GM19397 (cell line): ENCODE measurements around the gene CC2D2A.

ENCODE experiments used
- ATAC-seq: cut with Tn5 transposase; IDR thresholded peaks from one replicate; pipeline ENCODE4 v1.9.1; 2021; ENCODE audit warnings: mild to moderate bottlenecking, moderate library complexity; ENCODE audit not compliant: unreplicated experiment

Gene CC2D2A

GRCh38 chr4:15459706-15460105, 10.0 kb upstream of the CC2D2A start:
- no peak for ATAC-seq

DNA sequence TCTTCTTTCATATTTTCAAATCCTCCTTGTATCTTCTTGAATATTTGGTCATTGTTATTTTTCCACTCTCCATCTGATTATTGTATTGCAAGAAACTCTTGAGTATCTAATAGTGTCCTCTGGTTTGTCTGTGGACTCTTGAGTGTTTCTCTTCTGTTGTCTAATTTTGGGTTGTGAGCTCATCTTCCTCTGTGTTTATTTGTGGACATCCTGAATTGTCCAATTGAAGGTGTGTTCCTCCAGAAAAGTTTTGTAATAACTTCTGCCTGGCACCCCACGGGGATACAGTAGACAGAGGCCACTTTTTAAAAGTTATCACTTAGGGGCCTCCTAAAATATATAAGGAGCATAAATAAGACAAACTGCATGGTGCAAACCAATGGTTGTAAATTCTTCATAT, 3.1 kb upstream of the CC2D2A start:
- ATAC-seq: no peak

DNA sequence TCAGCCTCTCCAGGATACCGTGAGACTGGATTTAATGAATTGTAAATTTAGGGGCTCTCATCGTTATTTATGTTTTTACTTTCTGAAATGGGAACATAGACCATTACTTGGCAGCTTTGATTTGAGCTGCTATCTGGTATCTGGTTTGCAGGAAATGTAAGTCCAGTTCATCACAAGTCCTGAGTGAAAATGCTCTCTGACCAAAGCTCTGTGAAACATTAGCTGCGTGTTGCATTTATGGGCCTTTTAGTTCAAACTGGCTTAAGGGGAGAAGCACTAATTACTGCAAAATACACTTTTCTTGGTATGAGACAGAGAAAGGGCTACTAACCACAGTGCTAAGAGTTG, 420 bp downstream of the CC2D2A start:
- no peak for ATAC-seq

GRCh38 chr4:15476396-15476795, 6.7 kb downstream of the CC2D2A start:
- ATAC-seq: no peak

DNA sequence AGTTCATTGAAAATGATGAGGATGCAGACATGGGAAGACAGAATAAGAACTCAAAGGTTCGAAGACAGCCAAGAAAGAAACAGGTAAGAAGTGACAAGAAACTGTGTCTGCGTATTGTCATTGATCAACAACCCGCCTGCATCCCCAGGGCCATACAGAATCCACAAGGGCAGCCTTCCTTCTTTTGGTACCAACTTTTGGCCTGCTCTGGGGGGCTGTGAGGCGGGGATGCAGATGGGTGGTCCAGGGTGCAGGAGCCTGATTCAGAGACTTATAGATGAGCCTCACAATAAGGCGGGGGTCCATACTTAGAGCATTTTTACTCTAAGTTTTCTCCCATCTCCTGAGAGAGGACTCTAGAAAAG, 9.0 kb downstream of the CC2D2A start:
- no peak for ATAC-seq

DNA sequence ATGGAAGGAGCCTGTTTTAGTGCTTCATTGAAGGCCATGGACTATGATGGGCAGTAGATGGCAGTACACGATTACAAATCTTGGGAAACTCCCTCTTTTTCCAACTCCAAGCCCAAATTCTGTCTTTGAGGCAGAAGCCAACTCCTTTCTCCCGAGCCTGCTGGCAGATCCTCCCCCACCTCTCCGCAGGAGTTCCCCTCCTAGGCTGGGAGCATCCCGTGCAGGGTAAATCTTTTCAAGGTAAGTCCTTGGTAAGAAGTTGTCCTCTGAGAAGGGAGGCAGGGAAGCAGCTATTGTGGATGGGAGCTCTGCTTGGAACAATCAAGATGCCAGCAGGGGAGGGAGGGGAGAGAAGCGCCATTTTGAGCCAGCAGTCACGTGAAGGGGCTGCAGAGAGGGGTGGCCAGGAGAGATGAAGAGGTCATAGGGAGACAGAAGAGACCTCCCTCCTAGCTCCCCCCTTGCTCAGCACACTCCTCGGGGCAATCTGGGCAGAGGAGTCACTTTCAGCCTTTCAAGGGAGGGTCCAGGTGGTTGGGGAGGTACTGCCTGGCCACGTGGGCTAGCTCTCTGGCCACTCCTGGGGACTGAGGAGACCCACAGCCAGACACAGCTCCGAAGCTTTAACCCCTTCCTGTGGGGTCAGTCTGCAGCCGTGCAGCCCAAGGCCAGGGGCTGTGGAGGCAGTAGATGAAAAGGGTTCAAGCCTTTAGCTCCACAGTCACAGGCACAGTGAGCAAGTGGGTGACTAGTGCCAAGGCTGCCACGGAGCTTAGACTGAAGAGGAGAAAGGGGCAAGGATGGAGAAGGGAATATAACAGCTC, 9.6 kb downstream of the CC2D2A start:
- ATAC-seq: no peak

- no peak for ATAC-seq
Measured at GRCh38 chr4:15479913-15480185, 10.2 kb downstream of the CC2D2A start.

DNA sequence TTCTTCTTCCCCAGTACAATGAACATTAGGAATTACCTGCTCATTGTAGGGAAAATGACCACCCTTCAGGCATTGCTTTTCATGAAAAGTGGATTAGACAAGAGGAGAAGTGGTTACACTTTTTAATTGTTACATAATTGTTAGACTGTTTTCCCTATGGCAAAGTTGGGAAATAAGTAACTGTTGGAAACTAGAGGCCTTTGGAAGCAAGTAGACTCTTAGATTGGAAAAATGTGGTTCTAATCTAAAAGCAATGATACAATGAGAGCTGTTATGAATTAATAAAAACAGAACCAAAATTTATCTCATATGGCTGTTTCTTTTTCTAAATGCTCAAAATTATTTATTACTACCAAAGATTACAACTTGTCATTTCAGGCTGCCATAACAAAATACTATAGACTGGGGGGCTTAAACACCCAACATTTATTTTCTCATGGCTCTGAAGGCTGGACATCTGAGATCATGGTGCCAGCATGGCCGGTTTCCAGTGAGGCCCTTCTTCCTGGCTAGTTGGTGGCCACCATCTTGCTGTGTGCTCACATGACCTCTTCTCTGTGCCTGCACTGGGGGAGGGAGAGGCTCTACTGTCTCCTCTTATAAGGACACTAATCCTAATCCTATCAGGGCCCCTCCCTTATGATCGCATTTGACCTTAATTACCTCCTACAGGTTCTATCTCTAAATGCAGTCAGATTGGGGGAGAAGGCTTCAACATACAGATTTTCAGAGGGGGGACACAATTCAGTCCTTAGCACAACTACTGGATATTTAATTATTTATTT, 12.5 kb downstream of the CC2D2A start:
- no peak for ATAC-seq

- no peak for ATAC-seq
Measured at GRCh38 chr4:15482842-15483241, 13.2 kb downstream of the CC2D2A start.

DNA sequence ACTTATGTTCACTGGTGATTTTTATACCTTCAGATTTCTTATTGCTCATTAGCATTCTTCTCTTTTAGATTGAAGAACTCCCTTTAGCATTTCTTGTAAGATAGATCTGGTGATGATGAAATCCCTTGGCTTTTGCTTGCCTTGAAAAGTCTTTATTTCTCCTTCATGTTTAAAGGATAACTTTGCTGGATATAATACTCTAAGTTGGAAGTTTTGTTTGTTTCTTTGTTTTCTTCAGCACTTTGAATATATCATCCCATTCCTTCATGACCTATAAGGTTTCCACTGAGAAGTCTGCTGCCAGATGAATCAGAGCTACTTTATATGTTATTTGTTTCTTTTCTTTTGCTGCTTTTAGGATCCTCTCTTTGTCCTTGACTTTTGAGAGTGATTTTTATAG, 18.5 kb downstream of the CC2D2A start:
- no peak for ATAC-seq

DNA sequence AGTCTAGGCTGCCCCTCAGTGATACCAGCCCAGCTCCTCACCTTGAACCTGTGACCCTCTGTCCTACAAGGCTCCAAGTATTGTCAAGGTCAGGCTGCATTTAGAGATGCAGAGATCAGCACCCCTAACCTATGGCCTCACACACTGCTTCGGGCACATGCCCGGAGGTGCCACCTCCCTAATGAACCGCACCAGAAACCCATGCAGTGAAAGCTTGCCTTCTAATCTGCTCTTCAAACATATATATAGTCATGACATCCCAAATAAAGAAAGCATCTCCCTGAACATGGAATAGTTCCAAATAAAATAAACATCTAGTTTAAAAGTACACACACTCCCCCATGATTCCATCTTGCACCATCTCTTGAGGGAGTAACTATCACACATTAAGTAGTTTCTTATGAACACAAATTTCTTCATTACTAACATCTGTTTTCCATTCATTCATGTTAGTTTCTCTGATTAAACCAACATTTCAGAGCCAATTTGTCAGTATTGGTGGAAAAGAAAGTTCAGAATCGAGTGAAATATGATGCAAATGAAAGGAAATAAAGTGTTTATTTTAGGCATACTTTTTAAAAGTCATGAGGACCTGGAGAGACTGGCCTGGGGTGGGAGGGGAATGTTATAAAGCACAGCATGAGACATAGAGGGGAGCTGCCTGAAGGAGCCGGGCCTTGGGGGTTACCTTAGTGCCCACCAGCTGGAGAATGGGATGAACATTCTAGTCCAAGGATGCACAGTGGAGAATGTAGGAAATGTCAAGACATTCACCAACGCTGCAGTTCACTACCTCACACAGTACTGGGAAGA, 19.2 kb downstream of the CC2D2A start:
- no peak for ATAC-seq

DNA sequence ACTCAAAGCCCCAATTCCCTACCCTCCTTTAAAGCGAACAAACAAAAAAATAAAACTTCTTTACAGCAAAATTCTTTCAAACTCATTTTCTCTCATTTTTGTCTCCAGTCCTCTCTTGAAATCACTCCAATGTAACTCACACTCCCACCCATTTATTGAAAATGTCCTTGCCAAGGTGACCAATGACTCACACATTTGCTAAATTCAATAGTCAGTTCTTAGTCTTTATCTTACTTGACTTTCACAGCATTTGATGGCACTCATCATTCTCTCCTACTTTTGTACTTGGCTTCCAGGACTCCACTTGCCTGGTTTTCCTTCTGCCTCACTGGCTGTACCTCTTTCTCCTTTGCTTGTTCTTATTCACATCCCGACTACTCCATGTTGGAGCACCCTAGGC, 19.9 kb downstream of the CC2D2A start:
- no peak for ATAC-seq

- ATAC-seq: no peak
Measured at GRCh38 chr4:15493411-15493810, 23.7 kb downstream of the CC2D2A start.

- ATAC-seq: no peak
Measured at GRCh38 chr4:15495621-15496020, 25.9 kb downstream of the CC2D2A start.

GRCh38 chr4:15498356-15498755, 28.7 kb downstream of the CC2D2A start:
- ATAC-seq: no peak

DNA sequence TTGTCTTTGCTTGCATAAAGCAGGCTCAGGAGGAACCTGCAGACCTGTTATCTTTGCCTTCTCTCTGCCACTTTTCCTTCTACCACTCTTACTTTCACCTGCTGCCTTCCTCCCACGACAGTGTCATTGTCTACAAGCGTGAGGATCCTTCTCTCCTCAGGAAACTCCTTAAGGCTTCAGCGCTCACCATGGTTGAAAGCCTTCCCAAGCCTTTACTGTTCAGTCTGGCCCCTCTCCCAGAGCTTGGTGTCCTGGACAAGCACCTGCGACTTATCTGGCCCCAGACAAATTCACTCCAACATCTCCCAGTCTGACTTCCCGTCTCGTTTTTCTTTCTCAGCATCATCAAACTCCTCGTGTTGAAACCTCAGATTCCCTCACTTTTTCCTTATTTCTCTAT, 31.0 kb downstream of the CC2D2A start:
- ATAC-seq: no peak

GRCh38 chr4:15501941-15502340, 32.3 kb downstream of the CC2D2A start:
- no peak for ATAC-seq

DNA sequence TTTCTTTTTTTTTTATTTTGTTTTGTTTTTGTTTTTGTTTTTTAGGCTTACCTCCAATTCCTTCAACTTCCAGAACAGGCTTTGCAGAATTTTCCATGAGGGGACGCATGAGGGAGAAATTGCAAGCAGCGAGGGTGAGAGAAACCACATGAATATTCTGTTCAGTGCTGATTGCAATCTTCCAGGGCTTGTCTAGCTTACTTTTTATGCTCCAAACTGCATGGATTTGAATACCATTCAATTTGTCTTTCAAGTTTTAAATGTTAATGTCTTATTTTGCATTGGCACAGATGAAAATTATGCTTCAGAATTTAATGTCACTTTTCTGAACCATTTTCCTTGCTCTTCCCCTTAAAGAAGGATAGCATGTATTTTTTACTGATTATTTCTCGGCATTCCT, 32.7 kb downstream of the CC2D2A start:
- ATAC-seq: no peak

DNA sequence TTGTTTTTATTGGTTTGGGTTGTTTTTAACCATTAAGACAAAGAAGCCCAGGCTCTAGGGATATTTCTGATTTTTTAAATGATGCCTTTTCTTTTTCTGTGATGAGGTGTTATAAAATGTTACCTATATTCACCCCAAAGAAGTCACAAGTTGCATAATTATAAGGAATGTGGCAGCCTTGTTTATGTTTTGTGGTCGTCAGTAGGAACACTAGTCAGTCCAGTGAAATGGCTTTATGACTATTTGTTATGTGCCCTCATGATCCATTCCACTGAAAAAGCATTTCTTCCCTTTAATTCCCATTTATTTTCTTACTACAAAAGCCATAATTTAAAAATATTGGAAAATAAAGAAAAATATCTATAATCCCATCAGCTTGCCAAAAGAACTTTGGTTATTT, 34.4 kb downstream of the CC2D2A start:
- ATAC-seq: no peak

DNA sequence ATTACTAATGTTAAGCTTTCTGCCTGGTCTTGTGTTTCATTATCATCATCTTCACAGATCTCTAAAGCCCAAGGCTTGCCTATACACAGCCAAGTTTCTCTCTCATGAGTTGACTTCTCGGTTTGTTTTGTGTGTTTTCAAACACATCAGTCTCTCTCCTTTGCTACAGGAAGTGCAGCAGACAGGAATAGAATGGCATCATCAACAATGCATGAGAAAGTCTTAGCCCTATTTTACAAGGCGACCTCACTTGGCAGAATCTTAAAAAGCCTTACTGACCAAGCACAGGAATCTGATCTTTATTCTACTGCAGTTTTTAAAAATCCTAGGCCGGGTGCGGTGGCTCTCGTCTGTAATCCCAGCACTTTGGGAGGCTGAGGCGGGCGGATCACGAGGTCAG, 36.8 kb downstream of the CC2D2A start:
- no peak for ATAC-seq

GRCh38 chr4:15507679-15508078, 38.0 kb downstream of the CC2D2A start:
- no peak for ATAC-seq

DNA sequence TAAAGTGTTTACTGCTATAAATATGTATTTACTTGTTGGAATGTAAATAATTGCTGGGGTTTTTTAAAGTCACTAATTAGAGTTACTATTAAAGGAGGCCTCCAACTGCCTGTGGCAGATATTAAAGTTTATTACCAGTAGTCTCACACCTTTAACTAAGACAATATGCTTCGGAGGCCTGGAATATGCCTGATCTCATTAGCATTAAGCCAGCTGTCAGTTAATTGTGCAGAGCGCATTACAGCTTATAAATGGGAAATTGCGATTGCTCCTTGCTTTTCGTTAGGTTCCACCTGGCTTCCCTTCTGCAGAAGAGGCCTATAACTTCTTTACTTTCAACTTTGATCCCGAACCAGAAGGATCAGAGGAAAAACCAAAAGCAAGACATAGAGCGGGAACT, 41.3 kb downstream of the CC2D2A start:
- ATAC-seq: no peak
